Keratinocyte (primary cell): ENCODE measurements around the gene GOLGA5.

Experiments used
- CTCF ChIP-seq, 3 experiments: IDR thresholded peaks in 1 of 3; conservative IDR thresholded peaks in 1 of 3; optimal IDR thresholded peaks in 1 of 3; 2 replicates in 2 of 3; 3 replicates in 1 of 3; pipeline versions ENCODE3 to v1.5.1; 2011; ENCODE audit warnings: low read length in 3 of 3, mild to moderate bottlenecking in 3 of 3, moderate library complexity in 2 of 3, control low read depth in 1 of 3, inconsistent platforms in 1 of 3; ENCODE audit not compliant: insufficient read depth in 2 of 3; ENCODE audit errors: extremely low read depth in 1 of 3
- EZH2 ChIP-seq: IDR thresholded peaks from one replicate; pipeline ENCODE4 v1.6.1; 2012; ENCODE audit warnings: inconsistent platforms, mild to moderate bottlenecking, low read length, moderate library complexity

- no peak for TF ChIP-seq CTCF (optimal IDR thresholded peaks at IDR 0.05 in 1 of 3, IDR thresholded peaks at IDR 0.05 in 1 of 3, conservative IDR thresholded peaks at IDR 0.05 in 1 of 3; ENCODE audit: extremely low read depth in 1 of 3, insufficient read depth in 2 of 3, low read length in 3 of 3)
- TF ChIP-seq EZH2, result no peak
Observed at GRCh38 chr14:92850492-92850891, 56.4 kb downstream of the GOLGA5 start.
